Femur (tissue), 1 donor: ENCODE measurements around the gene ASXL1.

Experiments used
- DNase-seq: peaks from one replicate; pipeline ENCODE4 v3.0.0-alpha.2; 2017

Gene ASXL1

GRCh38 chr20:32411955-32412706 is 54.0 kb downstream of the ASXL1 start:
- no peak for DNase-seq

- no peak for DNase-seq
These were observed 57.4 kb downstream of the ASXL1 start for GRCh38 chr20:32415494-32415893.

DNA sequence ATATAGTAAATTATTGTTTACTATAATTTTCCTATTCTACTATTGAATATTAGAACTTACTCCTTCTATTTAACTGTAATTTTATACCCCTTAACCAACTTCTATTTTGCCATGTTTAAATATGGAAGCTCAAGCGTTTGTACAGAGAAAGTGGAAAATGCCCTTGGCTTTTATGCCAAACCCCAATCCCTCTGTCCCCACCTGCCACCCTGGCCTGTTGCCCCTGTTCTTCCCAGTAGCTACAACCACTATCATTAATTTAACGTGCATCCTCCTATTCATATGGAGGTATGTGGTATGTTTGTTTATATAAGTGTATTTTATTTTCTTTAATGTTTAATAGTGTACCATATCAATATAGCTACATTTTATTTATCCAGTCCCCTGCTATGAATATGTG is 58.1 kb downstream of the ASXL1 start:
- DNase-seq, result no peak

DNA sequence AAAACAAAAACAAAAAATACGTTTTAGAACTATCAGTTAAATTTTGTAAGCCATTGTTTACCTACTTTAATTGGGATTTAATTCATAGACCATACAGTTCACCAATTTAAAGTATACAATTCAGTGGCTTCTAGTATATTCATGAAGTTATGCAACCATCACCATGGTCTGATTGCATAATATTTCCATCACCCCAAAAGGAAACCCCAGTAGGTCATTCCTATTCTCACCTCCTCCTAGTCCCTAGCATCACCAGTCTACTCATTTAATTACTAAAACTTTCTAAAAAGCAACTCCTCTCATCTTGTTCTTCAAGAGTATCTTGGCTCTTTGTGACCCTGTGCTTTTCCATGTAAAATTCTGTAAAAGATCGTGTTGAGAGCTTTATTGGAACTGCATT is 60.2 kb downstream of the ASXL1 start:
- no peak for DNase-seq

GRCh38 chr20:32421290-32421689 is 63.2 kb downstream of the ASXL1 start:
- no peak for DNase-seq

GRCh38 chr20:32427996-32428395 is 69.9 kb downstream of the ASXL1 start:
- DNase-seq, result no peak

- no peak for DNase-seq
These were observed 71.2 kb downstream of the ASXL1 start for GRCh38 chr20:32429343-32429742.

DNA sequence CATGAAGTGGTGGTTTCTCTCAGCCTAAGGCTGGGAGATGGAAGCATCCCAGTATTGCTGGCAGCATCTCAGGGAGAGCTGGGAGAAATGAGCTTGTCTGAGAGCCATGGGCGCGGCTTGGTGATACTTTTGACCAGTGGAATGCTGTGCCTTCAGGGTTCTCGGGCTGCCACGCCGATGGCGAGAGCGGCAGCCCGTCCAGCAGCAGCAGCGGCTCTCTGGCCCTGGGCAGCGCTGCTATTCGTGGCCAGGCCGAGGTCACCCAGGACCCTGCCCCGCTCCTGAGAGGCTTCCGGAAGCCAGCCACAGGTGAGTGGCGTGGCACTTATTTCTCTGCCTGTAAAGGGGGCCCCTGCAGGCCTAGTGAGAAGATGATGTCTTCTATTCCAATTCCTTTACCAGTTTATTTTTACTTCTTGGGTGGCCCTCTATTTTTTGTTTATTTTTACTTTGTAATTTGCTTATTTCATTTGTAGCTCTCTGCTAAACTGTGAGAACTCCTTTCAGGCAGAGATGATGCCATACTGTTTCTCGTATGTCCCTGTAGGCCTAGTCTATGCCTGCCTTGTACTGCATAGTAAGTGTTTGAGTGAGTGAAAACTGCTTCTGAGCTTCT is 71.7 kb downstream of the ASXL1 start:
- no peak for DNase-seq

GRCh38 chr20:32431457-32431856 is 73.3 kb downstream of the ASXL1 start:
- no peak for DNase-seq

DNA sequence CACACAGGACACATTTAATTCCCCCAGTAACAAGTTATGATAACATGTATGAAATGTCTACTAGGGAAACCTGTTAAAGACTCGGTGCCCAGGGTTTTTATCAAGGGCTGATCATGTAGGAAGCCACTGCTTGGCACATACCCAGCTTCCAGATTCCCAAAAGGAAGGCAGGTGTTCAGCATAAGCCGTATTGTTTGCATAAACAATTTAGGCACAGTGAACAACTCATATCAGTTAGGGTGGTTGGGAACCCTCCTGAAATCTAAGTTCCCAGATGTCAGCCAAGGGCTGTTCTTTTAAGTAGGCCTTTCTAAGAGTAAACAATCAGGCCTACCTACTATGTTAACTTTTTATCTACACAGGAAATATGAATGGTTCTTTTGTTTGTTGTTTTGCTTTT is 74.1 kb downstream of the ASXL1 start:
- DNase-seq, result no peak

GRCh38 chr20:32433311-32434021 is 75.3 kb downstream of the ASXL1 start:
- no peak for DNase-seq

- no peak for DNase-seq
These were observed 76.3 kb downstream of the ASXL1 start for GRCh38 chr20:32434434-32434833.

DNA sequence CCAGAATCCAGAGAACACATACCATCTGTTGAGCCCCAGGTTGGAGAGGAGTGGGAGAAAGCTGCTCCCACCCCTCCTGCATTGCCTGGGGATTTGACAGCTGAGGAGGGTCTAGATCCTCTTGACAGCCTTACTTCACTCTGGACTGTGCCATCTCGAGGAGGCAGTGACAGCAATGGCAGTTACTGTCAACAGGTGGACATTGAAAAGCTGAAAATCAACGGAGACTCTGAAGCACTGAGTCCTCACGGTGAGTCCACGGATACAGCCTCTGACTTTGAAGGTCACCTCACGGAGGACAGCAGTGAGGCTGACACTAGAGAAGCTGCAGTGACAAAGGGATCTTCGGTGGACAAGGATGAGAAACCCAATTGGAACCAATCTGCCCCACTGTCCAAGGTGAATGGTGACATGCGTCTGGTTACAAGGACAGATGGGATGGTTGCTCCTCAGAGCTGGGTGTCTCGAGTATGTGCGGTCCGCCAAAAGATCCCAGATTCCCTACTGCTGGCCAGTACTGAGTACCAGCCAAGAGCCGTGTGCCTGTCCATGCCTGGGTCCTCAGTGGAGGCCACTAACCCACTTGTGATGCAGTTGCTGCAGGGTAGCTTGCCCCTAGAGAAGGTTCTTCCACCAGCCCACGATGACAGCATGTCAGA is 77.4 kb downstream of the ASXL1 start:
- DNase-seq, result no peak

- DNase-seq, result no peak
These were observed 78.2 kb downstream of the ASXL1 start for GRCh38 chr20:32436142-32436861.

- no peak for DNase-seq
These were observed 78.8 kb downstream of the ASXL1 start for GRCh38 chr20:32436968-32437367.

DNA sequence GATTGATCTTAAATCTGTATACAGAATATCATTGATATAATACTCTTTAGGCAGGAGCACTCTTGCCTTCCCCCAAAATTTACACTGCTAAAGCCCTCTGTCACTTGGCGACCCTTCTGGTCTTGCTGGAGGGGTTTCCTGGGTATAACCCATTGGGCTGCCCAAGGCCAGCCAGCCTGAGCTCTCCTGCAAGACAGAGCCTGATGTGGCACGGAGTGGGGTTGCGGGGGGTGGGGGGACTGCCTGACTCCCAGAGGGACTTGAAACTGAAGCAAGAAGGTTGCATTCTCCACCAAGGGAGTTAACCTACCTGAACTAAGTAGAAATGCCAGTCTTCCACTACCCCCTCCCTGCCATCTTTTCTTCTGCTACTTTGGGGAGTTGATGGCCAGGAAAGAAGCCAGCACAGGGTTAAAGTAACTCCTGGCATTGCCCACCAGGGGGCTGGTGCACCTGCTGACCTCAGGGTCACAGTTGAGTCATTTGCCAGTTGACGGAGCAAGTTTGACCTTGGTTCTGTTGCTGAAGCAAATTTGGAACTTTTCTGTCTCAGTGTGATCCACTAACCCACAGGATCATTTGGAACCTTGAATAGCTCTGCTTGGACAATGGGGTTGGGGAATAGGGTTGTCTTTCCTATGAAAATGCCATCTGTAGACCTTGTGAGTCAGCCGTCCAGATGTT is 79.4 kb downstream of the ASXL1 start:
- no peak for DNase-seq

DNA sequence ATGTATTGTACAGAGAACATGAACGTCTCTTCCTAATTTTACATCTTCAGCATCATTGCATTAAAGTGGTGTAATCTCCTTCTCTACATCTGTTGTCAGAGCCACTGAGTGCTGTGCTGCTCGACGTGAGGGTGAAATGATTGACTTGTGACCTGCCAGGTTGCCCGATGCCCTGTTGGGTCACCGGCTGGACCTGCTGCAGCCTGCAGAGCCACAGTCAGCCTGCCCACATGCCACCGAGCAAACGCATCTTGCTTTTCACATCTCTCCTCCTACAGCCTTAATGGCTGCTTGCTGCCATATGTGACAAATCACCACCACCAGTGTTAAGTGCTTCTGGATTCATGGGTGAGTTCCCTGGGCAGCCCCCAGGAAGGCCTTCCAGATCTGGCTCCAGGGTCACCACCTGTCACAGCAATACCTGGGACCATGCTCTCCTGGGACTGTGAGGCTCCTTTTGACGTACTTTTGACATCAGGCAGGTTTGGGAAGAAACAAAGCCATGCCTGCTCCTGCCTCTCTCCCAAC is 80.3 kb downstream of the ASXL1 start:
- DNase-seq, result no peak

GRCh38 chr20:32439132-32439829 is 81.2 kb downstream of the ASXL1 start:
- no peak for DNase-seq

GRCh38 chr20:32440069-32440757 is 82.1 kb downstream of the ASXL1 start:
- no peak for DNase-seq

DNA sequence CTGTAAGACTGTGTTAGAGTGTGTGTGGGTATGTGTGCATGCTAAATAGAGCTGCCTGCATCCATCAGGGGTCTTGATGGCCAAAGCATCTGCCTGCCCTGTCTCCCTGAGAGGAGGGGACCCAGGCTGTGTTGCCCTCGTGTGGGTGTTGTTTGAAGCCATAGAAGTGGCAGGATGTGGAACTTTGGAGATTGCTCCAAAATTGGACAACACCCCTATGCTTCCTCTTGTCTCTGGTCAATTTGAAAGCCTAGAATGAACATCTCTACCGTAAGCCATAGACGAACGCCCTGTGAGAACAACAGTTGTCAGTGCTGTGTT is 82.6 kb downstream of the ASXL1 start:
- no peak for DNase-seq

GRCh38 chr20:32441638-32442037 is 83.5 kb downstream of the ASXL1 start:
- DNase-seq, result no peak
